Left kidney (tissue), 2 donors: ENCODE results near the gene SMIM41. TPM values are rescaled to one million over a fixed set of nuclear protein-coding genes. Genes with fewer than 3 reads are reported as not detected.

Source experiments
- DNase-seq: peaks from one replicate; pipeline ENCODE4 v3.0.0-alpha.2; 2013
- polyA plus RNA-seq: library from polyadenylated mRNA; unstranded; fragments of 120-200 nt; gene quantifications from one replicate; pipeline ENCODE4 v1.2.1, GENCODE V29; 2013; ENCODE audit not compliant: insufficient read length

The SMIM41 gene
- polyA plus RNA-seq, 1 donor, result not detected

- DNase-seq, result no peak
These were observed 43.0 kb downstream of the SMIM41 start for GRCh38 chr12:52122540-52122871.

GRCh38 chr12:52122904-52123303 lies 43.4 kb downstream of the SMIM41 start:
- no peak for DNase-seq

GRCh38 chr12:52123487-52124186 lies 44.1 kb downstream of the SMIM41 start:
- DNase-seq, result no peak

GRCh38 chr12:52125476-52125900 lies 46.0 kb downstream of the SMIM41 start:
- DNase-seq, result no peak

- no peak for DNase-seq
These were observed 46.6 kb downstream of the SMIM41 start for GRCh38 chr12:52126050-52126604.

- no peak for DNase-seq
These were observed 47.4 kb downstream of the SMIM41 start for GRCh38 chr12:52126605-52127578.

GRCh38 chr12:52127683-52128450 lies 48.4 kb downstream of the SMIM41 start:
- no peak for DNase-seq

GRCh38 chr12:52130711-52131110 lies 51.2 kb downstream of the SMIM41 start:
- DNase-seq, result no peak

GRCh38 chr12:52132754-52133161 lies 53.3 kb downstream of the SMIM41 start:
- DNase-seq, result no peak

GRCh38 chr12:52137746-52138145 lies 58.2 kb downstream of the SMIM41 start:
- DNase-seq, result no peak

- DNase-seq, result no peak
These were observed 59.6 kb downstream of the SMIM41 start for GRCh38 chr12:52139147-52139546.

GRCh38 chr12:52139579-52140062 lies 60.1 kb downstream of the SMIM41 start:
- no peak for DNase-seq

GRCh38 chr12:52141306-52141705 lies 61.8 kb downstream of the SMIM41 start:
- DNase-seq, result no peak

- no peak for DNase-seq
These were observed 62.4 kb downstream of the SMIM41 start for GRCh38 chr12:52141875-52142274.

- no peak for DNase-seq
These were observed 62.9 kb downstream of the SMIM41 start for GRCh38 chr12:52142431-52142830.

GRCh38 chr12:52144512-52145227 lies 65.2 kb downstream of the SMIM41 start:
- DNase-seq, result no peak

GRCh38 chr12:52145228-52146088 lies 66.0 kb downstream of the SMIM41 start:
- no peak for DNase-seq

GRCh38 chr12:52146089-52146821 lies 66.8 kb downstream of the SMIM41 start:
- no peak for DNase-seq

- DNase-seq, result no peak
These were observed 67.4 kb downstream of the SMIM41 start for GRCh38 chr12:52146822-52147366.
